Stomach (tissue), 9 donors: ENCODE results near the gene APOM. TPM values are rescaled to one million over a fixed set of nuclear protein-coding genes. Genes with fewer than 3 reads are reported as not detected.

Experiments
- DNase-seq, 2 donors: peaks; one replicate each; pipeline versions ENCODE4 v3.0.0 to v3.0.0-alpha.2; 2013 to 2019
- H3K27ac ChIP-seq, 5 donors: fragments of 200-600 bp in 4 of 5; sonication (generic) in 4 of 5; one replicate each; pipeline ENCODE4 v1.5.1; 2013 to 2019; ENCODE audit warnings: mild to moderate bottlenecking in 1 of 5, moderate library complexity in 1 of 5
- H3K27me3 ChIP-seq, 3 donors: fragments of 200-600 bp; sonication (generic); one replicate each; pipeline ENCODE4 v1.5.1; 2017 to 2019; ENCODE audit warnings: mixed run types in 1 of 3
- H3K36me3 ChIP-seq, 4 donors: fragments of 200-600 bp; sonication (generic); 1 replicate in 3 of 4; 2 replicates in 1 of 4; pipeline ENCODE4 v1.5.1; 2016 to 2019
- H3K4me1 ChIP-seq, 4 donors: fragments of 200-600 bp; sonication (generic); one replicate each; pipeline ENCODE4 v1.5.1; 2016 to 2019
- H3K4me3 ChIP-seq, 4 donors: fragments of 200-600 bp; sonication (generic) in 3 of 4; one replicate each; pipeline ENCODE4 v1.5.1; 2016 to 2019; ENCODE audit warnings: mild to moderate bottlenecking in 1 of 4
- H3K9me3 ChIP-seq, 4 donors: fragments of 200-600 bp; sonication (generic); one replicate each; pipeline ENCODE4 v1.5.1; 2016 to 2019
- EP300 ChIP-seq: sonication (generic); formaldehyde crosslinking; IDR thresholded peaks from one replicate; pipeline ENCODE4 v1.6.1; 2017; ENCODE audit warnings: antibody characterized with exemption
- POLR2A ChIP-seq, 4 donors: fragments of 450-650 bp; IDR thresholded peaks; one replicate each; pipeline ENCODE4 v1.6.1; 2016; ENCODE audit warnings: antibody characterized with exemption in 4 of 4, control low read depth in 2 of 4, mild to moderate bottlenecking in 1 of 4, moderate library complexity in 1 of 4
- POLR2AphosphoS5 ChIP-seq, 3 donors: sonication (generic); formaldehyde crosslinking; IDR thresholded peaks; one replicate each; pipeline ENCODE4 v1.6.1; 2016; ENCODE audit warnings: antibody characterized with exemption in 3 of 3
- WGBS, 5 donors: extraction: QIAGEN DNeasy Blood & Tissue Kit in 3 of 5; methylation state at CpG; one replicate each; pipeline versions ENCODE4 v1.1.5 to v1.1.7; 2013 to 2018; 5-methylcytosine and 5-hydroxymethylcytosine counted together
- intact Hi-C: fragments of 100-400 bp; cut with DNase I; formaldehyde crosslinking; loops from one replicate; pipeline ENCODE4 v1.15.1; 2023; ENCODE audit warnings: low total_unique reads
- polyA plus RNA-seq, 3 donors: library from polyadenylated mRNA; stranded (reverse); fragments of 200-250 nt; gene quantifications; one replicate each; pipeline ENCODE4 v1.2.3, GENCODE V29; 2013
- total RNA-seq, 5 donors: library from RNA; depleted of rRNA; stranded (reverse); fragments of >200 nt; gene quantifications; one replicate each; pipeline versions ENCODE4 v1.1.0 to v1.2.3, GENCODE V29; 2014 to 2016
- TF ChIP-seq, protein P1 (sequence below), 7 experiments: fragments of 450-650 bp in 4 of 7; fragments of 200-600 bp in 3 of 7; sonication (generic) in 3 of 7; IDR thresholded peaks; one replicate each; pipeline ENCODE4 v1.5.1; 2016 to 2019; ENCODE audit warnings: antibody characterized with exemption in 7 of 7, control low read depth in 2 of 7, mild to moderate bottlenecking in 1 of 7
- donor health status: healthy with polysubstance abuse.
- donor health status: Bipolar disorder and iron deficiency.
- donor health status: healthy.

The APOM gene
- total and polyA plus RNA-seq, 8 donors = 1.3 to 14.2 (median 6.4) TPM; not detected in 3

DNA sequence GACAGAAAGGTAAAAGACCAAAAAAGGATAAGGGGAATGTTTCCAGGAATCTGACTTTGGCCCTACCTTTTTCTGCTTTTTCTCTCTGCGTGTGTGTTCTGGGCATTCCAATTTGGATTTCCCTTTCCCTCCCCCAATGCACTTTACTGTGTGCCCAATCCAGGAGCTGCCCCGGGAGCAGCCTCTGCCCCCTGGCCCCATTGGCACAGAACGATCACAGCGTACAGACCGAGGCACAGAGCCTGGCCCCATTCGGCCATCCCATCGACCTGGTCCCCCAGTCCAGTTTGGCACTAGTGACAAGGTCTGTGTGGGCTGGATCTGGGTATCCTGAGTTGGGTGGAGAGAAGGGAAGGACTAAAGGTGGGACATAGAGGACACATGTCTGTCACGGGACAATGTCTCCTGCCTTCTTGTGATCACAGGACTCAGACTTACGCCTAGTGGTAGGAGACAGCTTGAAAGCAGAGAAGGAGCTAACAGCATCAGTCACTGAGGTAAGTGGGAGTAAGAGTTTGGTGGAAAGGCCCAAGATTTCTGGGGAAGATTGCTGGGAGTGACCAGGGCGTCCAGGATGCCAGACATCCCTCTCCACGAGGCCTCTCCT, 20.6 kb upstream of the APOM start:
- H3K27me3 ChIP-seq = no peaks in the 10 kb centered on the region
- no peak overlapping the region for H3K4me3 ChIP-seq
- peaks cover 91 to 100% (median 100%) of the 10 kb centered on the region in 4 donors for H3K36me3 ChIP-seq
- intact Hi-C loops = no loop called here
- TF ChIP-seq POLR2A (IDR thresholded peaks at IDR 0.05) (no peak), EP300 (no peak), POLR2AphosphoS5 (IDR thresholded peaks at IDR 0.05) (no peak)
- TF ChIP-seq, protein P1, sequence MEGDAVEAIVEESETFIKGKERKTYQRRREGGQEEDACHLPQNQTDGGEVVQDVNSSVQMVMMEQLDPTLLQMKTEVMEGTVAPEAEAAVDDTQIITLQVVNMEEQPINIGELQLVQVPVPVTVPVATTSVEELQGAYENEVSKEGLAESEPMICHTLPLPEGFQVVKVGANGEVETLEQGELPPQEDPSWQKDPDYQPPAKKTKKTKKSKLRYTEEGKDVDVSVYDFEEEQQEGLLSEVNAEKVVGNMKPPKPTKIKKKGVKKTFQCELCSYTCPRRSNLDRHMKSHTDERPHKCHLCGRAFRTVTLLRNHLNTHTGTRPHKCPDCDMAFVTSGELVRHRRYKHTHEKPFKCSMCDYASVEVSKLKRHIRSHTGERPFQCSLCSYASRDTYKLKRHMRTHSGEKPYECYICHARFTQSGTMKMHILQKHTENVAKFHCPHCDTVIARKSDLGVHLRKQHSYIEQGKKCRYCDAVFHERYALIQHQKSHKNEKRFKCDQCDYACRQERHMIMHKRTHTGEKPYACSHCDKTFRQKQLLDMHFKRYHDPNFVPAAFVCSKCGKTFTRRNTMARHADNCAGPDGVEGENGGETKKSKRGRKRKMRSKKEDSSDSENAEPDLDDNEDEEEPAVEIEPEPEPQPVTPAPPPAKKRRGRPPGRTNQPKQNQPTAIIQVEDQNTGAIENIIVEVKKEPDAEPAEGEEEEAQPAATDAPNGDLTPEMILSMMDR (IDR thresholded peaks at IDR 0.05) = no peak
- H3K27ac ChIP-seq = no peak overlapping the region
- DNase-seq = no peak
- 65 to 80% (median 76%) methylated on average over 11 of the region's 11 CpGs for WGBS, 5 donors
- H3K4me1 ChIP-seq = no peaks in the 10 kb centered on the region
- no peaks in the 10 kb centered on the region for H3K9me3 ChIP-seq

DNA sequence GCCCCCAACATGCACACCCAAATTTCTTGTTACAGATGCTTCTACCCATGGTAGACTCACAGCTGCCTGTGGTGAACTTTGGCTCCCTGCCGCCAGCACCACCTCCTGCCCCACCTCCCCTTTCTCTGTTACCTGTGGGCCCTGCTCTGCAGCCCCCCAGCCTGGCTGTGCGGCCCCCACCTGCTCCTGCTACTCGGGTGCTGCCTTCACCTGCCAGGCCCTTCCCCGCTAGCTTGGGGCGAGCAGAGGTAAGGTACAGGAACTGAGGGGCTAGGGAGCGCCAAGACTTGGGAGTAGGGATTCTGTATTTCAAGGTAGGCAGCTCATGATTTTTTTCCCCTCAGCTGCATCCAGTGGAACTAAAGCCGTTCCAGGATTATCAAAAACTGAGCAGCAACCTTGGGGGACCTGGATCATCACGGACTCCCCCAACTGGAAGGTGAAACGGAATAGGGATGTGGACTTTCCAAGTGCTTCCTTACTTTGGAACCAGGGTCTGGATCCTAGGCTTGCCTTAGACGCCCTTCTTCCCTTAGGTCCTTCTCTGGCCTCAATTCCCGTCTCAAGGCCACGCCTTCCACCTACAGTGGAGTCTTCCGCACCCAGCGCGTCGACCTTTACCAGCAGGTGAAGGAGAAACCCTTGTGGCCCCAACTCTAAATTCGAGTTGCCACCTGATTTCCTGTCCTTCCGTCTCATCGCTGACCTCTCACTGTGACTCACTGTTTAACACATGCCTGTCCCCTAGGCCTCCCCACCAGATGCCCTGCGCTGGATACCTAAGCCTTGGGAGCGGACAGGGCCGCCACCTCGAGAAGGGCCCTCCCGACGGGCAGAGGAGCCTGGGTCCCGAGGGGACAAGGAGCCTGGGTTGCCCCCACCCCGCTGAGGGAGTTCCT, 18.7 kb upstream of the APOM start:
- no peak for TF ChIP-seq EP300
- no peak for TF ChIP-seq POLR2A (IDR thresholded peaks at IDR 0.05)
- TF ChIP-seq, protein P1 (IDR thresholded peaks at IDR 0.05) = no peak
- no peak for TF ChIP-seq POLR2AphosphoS5 (IDR thresholded peaks at IDR 0.05)
- H3K9me3 ChIP-seq = no peaks in the 10 kb centered on the region
- no peaks in the 10 kb centered on the region for H3K4me1 ChIP-seq
- peaks cover 91 to 100% (median 100%) of the 10 kb centered on the region in 4 donors for H3K36me3 ChIP-seq
- intact Hi-C loops = no loop called here
- 75 to 79% (median 77%) methylated on average over 27 of the region's 27 CpGs for WGBS, 5 donors
- no peak for DNase-seq
- H3K27me3 ChIP-seq = no peaks in the 10 kb centered on the region
- H3K4me3 ChIP-seq = no peak overlapping the region
- H3K27ac ChIP-seq = peak overlapping the region in 1 of 5 donors; percentile 8

DNA sequence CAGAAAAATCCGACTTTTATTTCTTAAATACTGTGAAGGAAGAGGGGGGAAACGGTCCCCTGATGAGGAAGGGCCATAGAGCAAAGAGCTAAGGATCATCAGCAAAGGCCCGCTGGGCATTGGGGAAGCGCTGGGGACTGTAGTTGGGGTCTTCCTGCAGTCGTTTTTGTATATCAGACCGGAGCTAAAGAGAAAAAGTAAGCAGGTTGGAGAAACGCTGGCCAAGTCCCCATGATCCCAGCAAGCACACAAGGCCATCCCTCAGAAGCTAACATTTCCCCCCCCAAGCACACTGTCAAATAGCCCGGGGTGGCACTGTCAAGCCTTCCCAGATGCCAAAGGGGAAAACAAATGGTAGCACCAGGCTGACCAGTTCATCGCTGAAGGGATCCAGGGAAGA, 16.7 kb upstream of the APOM start:
- no peaks in the 10 kb centered on the region for H3K27me3 ChIP-seq
- H3K9me3 ChIP-seq = no peaks in the 10 kb centered on the region
- no peaks in the 10 kb centered on the region for H3K4me1 ChIP-seq
- no peak overlapping the region for H3K27ac ChIP-seq
- TF ChIP-seq POLR2A (IDR thresholded peaks at IDR 0.05) (no peak), EP300 (no peak), POLR2AphosphoS5 (IDR thresholded peaks at IDR 0.05) (no peak)
- TF ChIP-seq, protein P1 (IDR thresholded peaks at IDR 0.05) = no peak
- WGBS, 5 donors = 72 to 81% (median 78%) methylated on average over 9 of the region's 9 CpGs
- no peak for DNase-seq
- no peak overlapping the region for H3K4me3 ChIP-seq
- peaks cover 92 to 100% (median 100%) of the 10 kb centered on the region in 4 donors for H3K36me3 ChIP-seq
- intact Hi-C loops = no loop called here

DNA sequence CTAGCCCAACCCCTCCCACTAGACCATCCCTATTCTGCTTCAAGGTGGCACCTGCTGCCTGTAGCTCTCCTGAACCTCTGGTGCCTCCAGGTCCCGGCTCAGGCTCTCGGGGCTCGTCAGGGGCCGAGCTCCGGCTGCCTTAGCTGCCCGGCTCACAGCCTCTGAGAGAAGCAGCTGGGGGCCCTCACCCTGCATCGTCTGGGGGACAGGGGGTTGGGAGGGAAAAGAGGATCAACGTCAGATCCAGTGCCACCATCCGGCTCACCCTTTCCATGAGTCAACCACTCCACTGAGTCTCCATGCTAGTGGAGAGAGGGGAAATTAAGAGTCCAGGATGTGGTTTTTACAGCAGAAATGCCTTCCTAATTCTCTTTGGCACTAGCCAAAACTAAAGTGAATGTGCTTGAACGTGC, 16.2 kb upstream of the APOM start:
- WGBS, 5 donors = 59 to 85% (median 70%) methylated on average over 6 to 10 of the region's 10 CpGs
- DNase-seq = no peak
- TF ChIP-seq POLR2A (IDR thresholded peaks at IDR 0.05) (no peak), EP300 (no peak), POLR2AphosphoS5 (IDR thresholded peaks at IDR 0.05) (no peak)
- TF ChIP-seq, protein P1 (IDR thresholded peaks at IDR 0.05) = no peak
- Histone ChIP-seq H3K36me3 (peaks cover 92 to 100% (median 100%) of the 10 kb centered on the region in 4 donors), H3K27ac (no peak overlapping the region), H3K4me3 (no peak overlapping the region), H3K27me3 (no peaks in the 10 kb centered on the region), H3K4me1 (no peaks in the 10 kb centered on the region), H3K9me3 (no peaks in the 10 kb centered on the region)
- intact Hi-C loops = no loop called here
